Kidney (tissue), 14 donors: ENCODE results near the gene PCYT2. TPM values are rescaled to one million over a fixed set of nuclear protein-coding genes. Genes with fewer than 3 reads are reported as not detected.

Experiments
- DNase-seq, 5 donors: peaks; one replicate each; pipeline ENCODE4 v3.0.0-alpha.2; 2013 to 2020
- FAIRE-seq: peaks from 2 replicates; lab custom pipeline; 2012; peaks lifted over from hg19 to GRCh38; lab: Jason Lieb, UNC
- H3K27ac ChIP-seq, 2 donors: one replicate each; pipeline ENCODE4 v1.7.0; 2013; ENCODE audit warnings: low read depth in 2 of 2, low read length in 2 of 2, inconsistent platforms in 1 of 2
- H3K27me3 ChIP-seq: one replicate; pipeline ENCODE4 v1.7.1; 2013; ENCODE audit warnings: low read length, inconsistent platforms; ENCODE audit not compliant: control insufficient read depth, insufficient read depth
- H3K36me3 ChIP-seq, 3 donors: one replicate each; pipeline versions ENCODE4 v1.7.0 to v1.7.1; 2013; ENCODE audit warnings: low read length in 3 of 3, control low read depth in 1 of 3, inconsistent platforms in 1 of 3; ENCODE audit not compliant: insufficient read depth in 3 of 3, control insufficient read depth in 2 of 3
- H3K4me1 ChIP-seq, 3 donors: one replicate each; pipeline versions ENCODE4 v1.7.0 to v1.7.1; 2013; ENCODE audit warnings: low read length in 3 of 3, inconsistent platforms in 1 of 3, low read depth in 1 of 3; ENCODE audit not compliant: control insufficient read depth in 2 of 3, insufficient read depth in 2 of 3
- H3K4me3 ChIP-seq, 3 donors: one replicate each; pipeline versions ENCODE4 v1.7.0 to v1.8.1; 2013; ENCODE audit warnings: low read length in 3 of 3, control low read depth in 1 of 3, inconsistent platforms in 1 of 3
- H3K9ac ChIP-seq, 3 donors: one replicate each; pipeline versions ENCODE4 v1.7.0 to v1.7.1; 2013; ENCODE audit warnings: low read length in 3 of 3, control low read depth in 1 of 3, inconsistent platforms in 1 of 3
- H3K9me3 ChIP-seq, 3 donors: one replicate each; pipeline versions ENCODE4 v1.7.0 to v1.7.1; 2013; ENCODE audit warnings: low read length in 3 of 3, control low read depth in 1 of 3, inconsistent platforms in 1 of 3; ENCODE audit not compliant: control insufficient read depth in 2 of 3, insufficient read depth in 1 of 3
- CTCF ChIP-seq: IDR thresholded peaks from 3 replicates; pipeline ENCODE4 v1.5.1; 2012; ENCODE audit warnings: mild to moderate bottlenecking, moderate library complexity, borderline replicate concordance; ENCODE audit not compliant: insufficient read depth; ENCODE audit errors: extremely low read depth
- intact Hi-C: fragments of 100-400 bp; cut with DNase I; formaldehyde crosslinking; loops from one replicate; pipeline ENCODE4 v1.11.1; 2022
- polyA plus RNA-seq: library from polyadenylated mRNA; stranded (reverse); fragments of 350-450 nt; fragmentation: Illumina TruSeq; extraction: RNeasy Lipid Tissue Mini Kit (QIAGEN cat#74804); gene quantifications from one replicate; pipeline ENCODE4 v1.2.3, GENCODE V29; 2014; ENCODE audit warnings: low read depth, low replicate concordance; ENCODE audit not compliant: insufficient read depth
- total RNA-seq: library from RNA; stranded (reverse); fragmentation: NEBNext Ultra II Directional; extraction: Animal tissue kit (Norgen Biotek cat#: 25700); gene quantifications from one replicate; pipeline ENCODE4 v1.2.1, GENCODE V29; 2021
- donor health status: control.
- donor health status: control.
- donor health status: control.
- donor health status: control.
- donor health status: control.
- donor health status: DM: yes; HTN: yes; CAD: no.
- donor health status: Normal renal cell carcinoma (clear cell type).

PCYT2 gene
- total and polyA plus RNA-seq, 2 donors from 2014 or later = 28.4 to 104 TPM

GRCh38 chr17:81933178-81933699 lies 22.0 kb upstream of the PCYT2 start:
- intact Hi-C loops = no loop called here
- Histone ChIP-seq H3K27me3 (no peaks in the 10 kb centered on the region), H3K4me1 (peaks cover 0 to 9% (median 0%) of the 10 kb centered on the region in 3 donors), H3K4me3 (no peak overlapping the region), H3K9me3 (no peaks in the 10 kb centered on the region), H3K9ac (no peak overlapping the region), H3K36me3 (no peaks in the 10 kb centered on the region), H3K27ac (no peak overlapping the region)
- FAIRE-seq = no peak
- DNase-seq = no peak
- no peak for TF ChIP-seq CTCF

- no peak overlapping the region for H3K27ac ChIP-seq
- H3K36me3 ChIP-seq = no peaks in the 10 kb centered on the region
- TF ChIP-seq CTCF = no peak
- intact Hi-C loops = no loop called here
- no peaks in the 10 kb centered on the region for H3K27me3 ChIP-seq
- peak in 1 of 5 donors; percentile 64 for DNase-seq
- no peaks in the 10 kb centered on the region for H3K9me3 ChIP-seq
- H3K4me1 ChIP-seq = peaks cover 0 to 9% (median 0%) of the 10 kb centered on the region in 3 donors
- no peak overlapping the region for H3K9ac ChIP-seq
- no peak for FAIRE-seq
- no peak overlapping the region for H3K4me3 ChIP-seq
These were observed 21.3 kb upstream of the PCYT2 start for GRCh38 chr17:81932333-81932983.

DNA sequence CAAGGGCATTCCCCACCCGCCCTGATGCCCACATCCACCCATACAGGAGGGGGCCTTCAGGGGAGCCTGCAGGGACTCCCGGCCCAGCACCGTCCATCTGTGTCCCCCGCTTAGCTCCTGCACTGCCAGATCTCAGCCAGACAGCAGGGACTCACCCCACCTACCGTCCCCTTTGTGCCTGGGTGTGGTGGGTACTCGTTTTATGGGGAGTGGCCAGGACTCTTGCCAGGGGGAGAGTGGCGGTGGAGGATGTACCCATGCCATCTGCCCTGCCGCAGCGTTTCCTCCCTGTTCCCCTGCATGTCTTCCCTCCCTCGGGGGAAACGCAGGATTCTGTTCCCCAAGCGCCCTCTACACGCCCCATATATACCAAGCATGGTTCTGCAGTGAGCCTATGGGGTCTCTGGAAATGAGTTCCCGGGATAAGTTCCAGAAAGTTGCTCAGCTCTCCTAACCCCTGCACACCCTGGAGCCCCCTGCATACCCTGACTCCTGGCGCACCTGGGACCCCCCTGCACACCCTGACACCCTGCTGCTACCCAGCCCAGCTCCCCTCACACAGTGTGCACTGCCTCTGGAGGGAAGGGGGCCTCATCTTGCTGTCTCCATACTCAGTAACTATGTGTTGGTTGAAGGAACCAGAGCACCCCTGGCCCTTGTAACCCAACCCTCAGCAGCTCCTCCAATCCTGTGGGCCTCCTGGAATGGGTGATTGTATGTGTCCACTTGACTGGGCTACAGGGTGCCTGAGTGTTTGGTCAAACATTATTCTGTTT lies 20.5 kb upstream of the PCYT2 start:
- no peak overlapping the region for H3K9ac ChIP-seq
- H3K4me3 ChIP-seq = no peak overlapping the region
- peaks cover 0 to 9% (median 0%) of the 10 kb centered on the region in 3 donors for H3K4me1 ChIP-seq
- FAIRE-seq (no peak), DNase-seq (no peak)
- no peaks in the 10 kb centered on the region for H3K36me3 ChIP-seq
- H3K27ac ChIP-seq = no peak overlapping the region
- intact Hi-C loops = no loop called here
- no peak for TF ChIP-seq CTCF
- H3K9me3 ChIP-seq = no peaks in the 10 kb centered on the region
- no peaks in the 10 kb centered on the region for H3K27me3 ChIP-seq
